PC-9 (cell line): ENCODE data around the gene MYO5A.

Source experiments
- CTCF ChIP-seq: fragments of 200-600 bp; sonication (generic); conservative IDR thresholded peaks from 2 replicates; pipeline ENCODE4 v1.6.1; 2017; ENCODE audit warnings: mixed run types, antibody characterized with exemption, mild to moderate bottlenecking, moderate library complexity
- EZH2 ChIP-seq: fragments of 200-600 bp; sonication (generic); IDR thresholded peaks from 2 replicates; pipeline ENCODE4 v1.8.0; 2017; ENCODE audit warnings: antibody characterized with exemption, low read depth

GRCh38 chr15:52523192-52523591, 5.5 kb downstream of the MYO5A start:
- TF ChIP-seq EZH2: no peak
- TF ChIP-seq CTCF: no peak
